Measurements from ENCODE around the gene CLPTM1L.
"Not testable (repeated sequence)": the region's sequence is repeated elsewhere in the genome, so short reads cannot be mapped to it uniquely, and the experiment has no call there.

Gene CLPTM1L

GRCh38 chr5:1329111-1329579, 15.8 kb downstream of the CLPTM1L start:
- H3K4me3 ChIP-seq (ENCODE audit: low read depth, low read length) = no peak overlapping the region
- TF ChIP-seq CTCF (IDR thresholded peaks at IDR 0.05; ENCODE audit: low read depth, low read length) = no peak

GRCh38 chr5:1328237-1329110, 16.4 kb downstream of the CLPTM1L start:
- H3K4me3 ChIP-seq (ENCODE audit: low read depth, low read length) = not testable (repeated sequence)

- H3K4me3 ChIP-seq (ENCODE audit: low read depth, low read length) = not testable (repeated sequence)
Measured at GRCh38 chr5:1326901-1327756, 17.8 kb downstream of the CLPTM1L start.

GRCh38 chr5:1326532-1326875, 18.4 kb downstream of the CLPTM1L start:
- not testable (repeated sequence) for H3K4me3 ChIP-seq (ENCODE audit: low read depth, low read length)

- no peak for TF ChIP-seq CTCF (IDR thresholded peaks at IDR 0.05; ENCODE audit: low read depth, low read length)
- H3K4me3 ChIP-seq (ENCODE audit: low read depth, low read length) = no peak overlapping the region
Measured at GRCh38 chr5:1325870-1326531, 18.9 kb downstream of the CLPTM1L start.

- no peak for TF ChIP-seq CTCF (IDR thresholded peaks at IDR 0.05; ENCODE audit: low read depth, low read length)
- H3K4me3 ChIP-seq (ENCODE audit: low read depth, low read length) = no peak overlapping the region
Measured at GRCh38 chr5:1325191-1325741, 19.6 kb downstream of the CLPTM1L start.

GRCh38 chr5:1324719-1325190, 20.1 kb downstream of the CLPTM1L start:
- TF ChIP-seq CTCF (IDR thresholded peaks at IDR 0.05; ENCODE audit: low read depth, low read length) = no peak
- H3K4me3 ChIP-seq (ENCODE audit: low read depth, low read length) = no peak overlapping the region

- no peak for TF ChIP-seq CTCF (IDR thresholded peaks at IDR 0.05; ENCODE audit: low read depth, low read length)
Measured at GRCh38 chr5:1324301-1324700, 20.6 kb downstream of the CLPTM1L start.

More at GRCh38 chr5:1324301-1324700, 20.6 kb downstream of the CLPTM1L start:
- H3K4me3 ChIP-seq (ENCODE audit: low read depth, low read length) = no peak overlapping the region

All from WI38 (cell line).